ENCODE measurements around the gene SRGN. TPM values are rescaled to one million over a fixed set of nuclear protein-coding genes. Genes with fewer than 3 reads are reported as not detected.

The SRGN gene
- total and polyA plus RNA-seq, 10 of the 15 experiments (the other 5 are each of a cell fraction or from before 2014, with no cell fraction given), result 382 to 2,414 (median 885) TPM

GRCh38 chr10:69074532-69074931 lies 13.4 kb upstream of the SRGN start (continued):
- no peak for TF ChIP-seq ZBTB4 (CRISPR knock-in tag; IDR thresholded peaks at IDR 0.05)
- no peak for TF ChIP-seq BMI1 (IDR thresholded peaks at IDR 0.05; ENCODE audit: borderline replicate concordance)
- no peak for TF ChIP-seq SMARCA5 (IDR thresholded peaks at IDR 0.05)
- TF ChIP-seq ASH2L (IDR thresholded peaks at IDR 0.05; ENCODE audit: borderline replicate concordance, low read depth), result no peak

- H3K9me3 ChIP-seq (replicated peaks; ENCODE audit: control insufficient read depth, insufficient read depth, low read length), result no peaks in the 10 kb centered on the region
- no peaks in the 10 kb centered on the region for H3K79me2 ChIP-seq (ENCODE audit: control insufficient read depth, insufficient read depth, low read length)
- H3K4me2 ChIP-seq (ENCODE audit: control insufficient read depth, insufficient read depth), result no peak overlapping the region
- POLR2A ChIA-PET, result interaction anchor here (0.8 kb wide), 1 partner anchor 61 kb away, joined by 5 read pairs; no protein-coding TSS in a partner anchor
- SMC1A ChIA-PET (ENCODE audit: uncharacterized antibody, unreplicated experiment), result interaction anchor here (0.9 to 1.3 kb wide), 3 partner anchors 11 to 18 kb away, joined by 4 to 5 read pairs (median 4); no protein-coding TSS in a partner anchor
- BruUV-seq (replicated peaks), result no TSS peak
- WGBS (ENCODE audit: insufficient coverage, insufficient replicate concordance, low lambda C conversion rate, missing lambda C conversion rate), result 99% methylated on average over 4 of the region's 4 CpGs
- no peaks in the 10 kb centered on the region for H3K36me3 ChIP-seq (ENCODE audit: control insufficient read depth in 2 of 2, insufficient read depth in 2 of 2, low read length in 1 of 2)
- no peak overlapping the region for H3K4me3 ChIP-seq
- FAIRE-seq, result no peak
- RAD21 ChIA-PET (ENCODE audit: unreplicated experiment), result interaction anchor here (1.0 to 1.3 kb wide), 2 partner anchors 48 to 70 kb away, joined by 3 read pairs; no protein-coding TSS in a partner anchor
- no peak overlapping the region for H3K27ac ChIP-seq (ENCODE audit: control insufficient read depth, insufficient read depth)
- H2AFZ ChIP-seq (ENCODE audit: control insufficient read depth, low read depth, low read length), result no peak overlapping the region
- no peak for ATAC-seq
- peaks cover 4% of the 10 kb centered on the region; the same call in 1 of the 2 replicates for H3K4me1 ChIP-seq (ENCODE audit: control insufficient read depth, insufficient read depth, low read length)
- no peaks in the 10 kb centered on the region for H3K27me3 ChIP-seq (replicated peaks in 1 of 2; ENCODE audit: control insufficient read depth in 2 of 2, insufficient read depth in 2 of 2, low read length in 1 of 2)
- TF ChIP-seq MXI1 (IDR thresholded peaks at IDR 0.05; ENCODE audit: low read depth, low read length) (no peak), NBN (IDR thresholded peaks at IDR 0.05) (no peak)
- intact Hi-C loops (cut with micrococcal nuclease; ENCODE audit: unreplicated experiment), result no loop called here
- CTCF ChIA-PET, result interaction anchor here (0.6 to 2.4 kb wide), 3 partner anchors 10 to 12 kb away, joined by 3 to 7 read pairs (median 6); no protein-coding TSS in a partner anchor
- DNase-seq (ENCODE audit: low read depth, low spot score), result no peak
- H3K9ac ChIP-seq (ENCODE audit: control insufficient read depth, insufficient read depth, low read length), result no peak overlapping the region
- no peaks in the 10 kb centered on the region for H4K20me1 ChIP-seq (ENCODE audit: control insufficient read depth, insufficient read depth)
- in situ Hi-C loops (cut with MboI), result no loop called here
Measured at GRCh38 chr10:69075431-69075830, 12.5 kb upstream of the SRGN start.

Data from GM12878 (cell line).